Activated CD4-positive, alpha-beta T cell treated with anti-CD3 and anti-CD28 coated beads, Interleukin-2, amount 50 U/mL, for 1 hour (primary cell): ENCODE data around the gene SATB2.

Source experiments
- DNase-seq: peaks from one replicate; pipeline ENCODE4 v3.0.0-alpha.2; 2020

The SATB2 gene

GRCh38 chr2:199317646-199318045 lies 140.1 kb downstream of the SATB2 start:
- DNase-seq, result no peak

DNA sequence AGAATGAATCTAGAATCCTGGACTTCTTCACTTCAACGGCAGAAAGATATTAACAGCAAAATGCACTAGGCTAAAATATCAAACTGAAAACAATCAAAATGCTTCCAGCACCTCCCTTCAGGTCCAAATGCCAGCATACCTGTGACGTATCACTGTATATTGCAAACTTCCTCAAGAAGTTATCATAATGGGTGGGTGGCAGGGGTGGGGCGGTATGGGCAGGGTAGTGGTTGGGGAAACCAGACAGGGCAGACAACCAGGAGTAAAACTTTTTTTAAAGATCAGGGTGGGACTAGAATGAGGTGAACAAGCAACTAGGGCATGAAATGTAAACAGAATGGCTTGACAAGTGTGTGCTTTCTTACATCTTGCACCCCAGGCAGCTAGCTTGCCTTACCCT lies 140.9 kb downstream of the SATB2 start:
- no peak for DNase-seq

GRCh38 chr2:199315299-199316179 lies 142.2 kb downstream of the SATB2 start:
- no peak for DNase-seq

DNA sequence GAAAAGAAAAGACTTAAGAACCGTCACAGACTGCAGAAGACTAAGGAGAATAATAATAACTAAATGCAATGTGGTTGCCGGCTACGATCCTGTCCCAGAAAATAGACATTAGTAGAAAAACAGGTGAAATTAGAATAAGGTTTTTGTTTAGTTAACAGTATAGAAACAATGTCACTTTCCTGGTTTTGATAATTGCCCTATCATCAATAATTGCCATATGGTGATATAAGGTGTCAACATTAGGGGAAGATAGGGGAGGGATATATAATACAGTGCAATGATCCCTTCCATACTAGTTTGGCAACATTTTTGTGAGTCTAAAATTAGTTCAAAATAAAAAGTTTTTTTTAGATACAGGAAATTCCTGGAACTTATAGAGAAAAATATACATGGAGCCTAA lies 144.8 kb downstream of the SATB2 start:
- no peak for DNase-seq

- DNase-seq, result no peak
These were observed 146.8 kb downstream of the SATB2 start for GRCh38 chr2:199310771-199311585.

- DNase-seq, result no peak
These were observed 147.8 kb downstream of the SATB2 start for GRCh38 chr2:199309973-199310372.

GRCh38 chr2:199309411-199309810 lies 148.3 kb downstream of the SATB2 start:
- no peak for DNase-seq

DNA sequence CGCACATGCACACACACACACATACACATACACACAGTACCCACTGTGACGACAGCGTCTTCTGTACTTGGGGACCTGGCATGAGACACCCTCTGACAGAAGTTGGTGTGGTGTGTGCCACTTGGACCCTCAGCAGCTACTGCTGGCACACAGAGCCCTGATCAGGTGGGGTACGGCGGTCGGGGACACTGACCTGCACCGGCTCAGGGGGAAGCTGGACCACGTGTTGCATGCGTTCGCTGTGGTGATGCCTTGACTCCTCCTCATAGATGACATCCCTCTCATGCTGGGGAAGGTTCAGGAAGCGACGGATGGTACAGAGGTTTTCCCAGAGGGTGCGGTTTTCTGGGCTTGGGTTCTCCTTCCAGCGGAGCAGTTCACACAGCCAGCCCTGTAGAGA lies 149.2 kb downstream of the SATB2 start:
- DNase-seq, result no peak

- no peak for DNase-seq
These were observed 150.3 kb downstream of the SATB2 start for GRCh38 chr2:199307461-199307860.

DNA sequence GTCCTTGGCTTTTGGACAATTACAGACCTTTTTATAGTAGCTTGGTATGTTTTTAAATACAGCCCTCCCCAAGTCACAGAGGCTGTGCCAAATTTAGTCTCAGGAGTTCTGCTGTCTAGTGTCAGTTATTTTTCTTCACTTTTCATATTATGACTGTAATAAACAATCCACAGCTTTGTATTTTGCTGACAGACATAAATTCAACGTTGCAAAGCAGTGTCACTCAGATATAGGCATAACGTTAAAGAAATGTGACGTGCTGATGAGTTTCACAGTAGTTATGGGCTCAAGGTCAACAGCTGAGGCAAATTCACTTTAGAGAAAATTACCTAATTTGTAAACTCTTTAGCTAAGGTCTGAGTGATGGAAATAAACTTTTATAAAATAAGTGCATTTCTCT lies 151.6 kb downstream of the SATB2 start:
- DNase-seq, result no peak

- DNase-seq, result no peak
These were observed 154.0 kb downstream of the SATB2 start for GRCh38 chr2:199303728-199304177.

DNA sequence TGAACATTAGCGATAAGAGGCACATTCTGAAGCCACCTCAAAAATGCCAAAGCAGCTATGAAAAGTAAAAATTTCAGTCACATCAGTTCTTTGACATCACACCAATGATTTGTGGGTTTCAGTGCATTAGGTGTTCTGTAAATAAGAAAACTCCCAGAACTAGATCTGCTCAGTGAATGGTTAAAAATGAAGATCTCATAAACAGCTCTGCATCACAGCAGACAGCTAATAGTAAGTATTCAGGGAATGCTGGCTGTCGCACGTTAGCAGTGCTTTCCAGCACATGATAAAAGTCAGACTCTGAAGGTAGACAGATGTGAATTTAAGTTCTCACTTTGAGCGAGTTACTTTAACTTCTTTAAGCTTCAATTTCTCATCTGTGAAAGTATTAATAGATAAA lies 154.9 kb downstream of the SATB2 start:
- DNase-seq, result no peak

DNA sequence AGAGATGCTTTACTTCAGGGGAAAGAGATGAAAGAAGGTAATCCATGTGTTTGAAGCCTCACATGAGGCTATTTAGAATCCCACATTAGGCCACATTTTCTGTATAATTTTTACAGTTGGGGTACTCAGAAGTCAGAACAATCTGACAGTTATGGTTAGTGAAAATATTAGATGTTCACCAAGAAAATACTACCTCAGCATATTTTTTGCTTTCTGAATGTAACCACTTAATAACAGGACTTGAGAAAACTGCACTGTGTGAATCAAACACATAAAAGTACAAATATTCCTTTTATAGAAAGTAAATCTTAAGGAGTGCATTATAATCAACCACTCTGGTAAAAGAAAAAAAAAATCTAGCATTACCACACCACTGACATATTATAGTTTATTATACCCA lies 169.3 kb downstream of the SATB2 start:
- DNase-seq, result no peak

GRCh38 chr2:199282309-199282708 lies 175.4 kb downstream of the SATB2 start:
- no peak for DNase-seq

DNA sequence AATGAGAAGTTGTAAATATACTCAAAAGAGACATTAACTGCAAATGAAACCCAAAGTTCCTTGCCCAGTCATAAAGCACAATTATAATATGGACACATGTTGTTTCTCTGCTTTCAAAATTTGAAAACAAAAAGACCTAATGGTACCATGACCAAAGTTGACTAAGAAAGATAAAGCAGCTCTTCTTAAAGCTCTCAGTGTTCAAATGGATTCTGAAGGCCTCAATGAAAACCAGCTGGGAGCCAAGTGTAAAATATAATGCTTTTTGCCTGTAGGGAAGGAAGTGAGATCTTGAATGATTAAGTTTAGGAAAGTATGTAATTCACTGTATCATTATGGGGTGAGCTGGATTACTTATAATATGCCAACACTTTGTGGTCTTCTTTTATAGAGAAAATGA lies 178.6 kb downstream of the SATB2 start:
- DNase-seq, result no peak

DNA sequence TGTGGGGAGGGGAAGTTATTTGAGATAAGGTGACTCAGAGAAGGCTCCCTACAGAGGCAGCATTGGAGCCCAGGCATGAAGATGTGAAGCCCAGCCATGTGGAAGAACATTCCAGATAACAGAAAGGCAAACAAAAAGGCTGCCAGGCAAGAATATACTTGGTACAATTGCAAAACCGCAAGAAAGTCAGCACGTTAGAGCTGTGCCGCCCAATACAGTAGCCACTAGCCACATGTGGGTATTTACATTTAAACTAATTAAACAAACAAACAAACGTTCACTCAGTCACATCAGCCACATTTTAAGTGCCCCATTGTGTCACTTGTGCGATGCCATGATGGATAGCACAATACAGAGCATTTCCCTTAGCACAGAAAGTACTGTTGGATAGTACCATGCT lies 179.6 kb downstream of the SATB2 start:
- no peak for DNase-seq

- no peak for DNase-seq
These were observed 184.7 kb downstream of the SATB2 start for GRCh38 chr2:199273042-199273511.

DNA sequence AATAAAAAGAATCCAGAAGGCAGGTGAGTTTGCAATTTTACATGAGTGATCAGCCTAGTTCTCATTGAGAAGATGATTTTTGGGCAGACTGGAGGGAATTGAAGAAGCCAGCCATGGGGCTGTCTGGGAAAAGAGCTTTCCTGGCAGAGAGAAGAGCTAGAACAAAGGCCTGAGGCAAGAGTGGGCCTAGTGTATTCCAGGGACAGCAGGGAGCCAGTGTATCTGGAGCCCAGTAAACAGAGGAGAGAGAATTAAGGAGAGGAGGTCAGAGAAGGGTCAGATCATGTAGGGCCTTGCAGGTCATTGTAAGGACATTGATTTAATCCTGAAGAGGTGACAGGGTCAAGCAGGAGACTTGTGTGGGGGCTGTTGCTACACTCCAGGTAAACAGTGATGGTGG lies 195.8 kb downstream of the SATB2 start:
- no peak for DNase-seq

GRCh38 chr2:199261239-199261638 lies 196.5 kb downstream of the SATB2 start:
- DNase-seq, result no peak

DNA sequence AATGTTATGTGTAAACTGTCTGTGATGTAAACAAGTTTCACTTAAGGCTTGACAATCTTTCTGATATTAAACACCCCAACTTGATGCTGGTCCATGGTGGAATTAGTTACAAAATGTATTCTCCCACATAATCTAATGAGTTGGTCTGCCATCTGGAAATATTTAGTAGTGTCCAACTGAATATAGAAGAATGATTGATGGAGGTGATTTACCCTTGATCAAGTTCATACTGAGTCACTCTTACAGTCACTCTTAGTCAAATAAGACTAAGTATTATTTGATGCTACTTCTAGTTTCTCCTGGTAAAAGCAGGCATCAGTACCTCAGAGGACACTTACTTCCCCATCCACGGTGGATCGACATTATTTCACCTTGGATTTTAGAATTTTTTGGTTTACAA lies 198.1 kb downstream of the SATB2 start:
- no peak for DNase-seq

GRCh38 chr2:199258291-199258690 lies 199.4 kb downstream of the SATB2 start:
- DNase-seq, result no peak

- DNase-seq, result no peak
These were observed 200.2 kb downstream of the SATB2 start for GRCh38 chr2:199257261-199258224.

- no peak for DNase-seq
These were observed 227.6 kb downstream of the SATB2 start for GRCh38 chr2:199230091-199230490.
